GM12875 (cell line): Measurements from ENCODE around the gene PACSIN1.

ENCODE experiments used
- H3K4me3 ChIP-seq: one replicate; pipeline ENCODE4 v1.5.1; 2011; ENCODE audit warnings: low read depth, low read length, control low read depth
- CTCF ChIP-seq: IDR thresholded peaks from 2 replicates; pipeline ENCODE4 v1.5.1; 2011; ENCODE audit warnings: low read depth, mild to moderate bottlenecking, control low read depth, inconsistent platforms, low read length, moderate library complexity, borderline replicate concordance; ENCODE audit not compliant: insufficient read depth

Gene PACSIN1

GRCh38 chr6:34519971-34520644 lies 54.2 kb downstream of the PACSIN1 start:
- no peak for TF ChIP-seq CTCF

GRCh38 chr6:34520645-34521462 lies 55.0 kb downstream of the PACSIN1 start:
- TF ChIP-seq CTCF = no peak
- H3K4me3 ChIP-seq = no peak overlapping the region

More at GRCh38 chr6:34519971-34520644, 54.2 kb downstream of the PACSIN1 start:
- no peak overlapping the region for H3K4me3 ChIP-seq

DNA sequence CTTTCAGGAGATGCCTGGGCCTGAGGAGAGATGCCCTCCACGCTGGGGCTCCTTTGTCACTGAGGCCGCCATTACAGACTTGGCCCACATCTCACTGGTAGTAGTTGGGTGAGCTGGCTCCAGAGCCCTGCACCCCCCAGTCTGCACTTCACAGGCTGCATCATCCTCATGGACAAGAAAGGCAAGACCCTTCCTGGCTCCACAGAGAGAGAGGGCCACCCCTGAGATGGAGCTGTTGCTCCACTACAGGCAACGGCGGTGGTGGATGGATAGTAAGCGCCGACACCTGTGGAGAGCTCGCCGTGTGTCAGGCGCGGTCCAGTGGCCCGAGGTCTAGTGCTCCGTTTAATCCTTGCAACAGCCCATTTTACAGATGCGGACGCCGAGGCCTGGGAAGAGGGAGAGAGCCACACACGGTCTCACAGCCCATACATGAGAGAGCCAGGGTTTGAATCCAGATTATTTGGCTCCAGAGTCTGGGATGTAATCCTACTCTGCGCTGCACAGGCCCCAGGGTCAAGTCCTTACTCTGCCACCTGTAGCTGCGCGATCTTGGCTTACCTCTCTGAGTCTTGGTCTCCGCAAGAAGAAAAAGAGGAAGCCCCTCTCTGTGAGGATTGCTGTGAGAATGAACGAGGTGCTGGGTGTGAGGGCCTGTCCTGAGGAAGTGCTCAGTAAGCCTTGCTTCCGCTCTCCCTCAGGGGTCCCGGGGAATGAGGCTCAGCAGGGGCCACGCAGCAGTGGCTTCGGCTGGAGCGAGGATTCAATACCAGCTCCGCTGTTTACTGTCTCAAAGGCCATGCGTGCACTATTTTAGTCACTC lies 55.8 kb downstream of the PACSIN1 start:
- no peak overlapping the region for H3K4me3 ChIP-seq
- TF ChIP-seq CTCF = no peak

DNA sequence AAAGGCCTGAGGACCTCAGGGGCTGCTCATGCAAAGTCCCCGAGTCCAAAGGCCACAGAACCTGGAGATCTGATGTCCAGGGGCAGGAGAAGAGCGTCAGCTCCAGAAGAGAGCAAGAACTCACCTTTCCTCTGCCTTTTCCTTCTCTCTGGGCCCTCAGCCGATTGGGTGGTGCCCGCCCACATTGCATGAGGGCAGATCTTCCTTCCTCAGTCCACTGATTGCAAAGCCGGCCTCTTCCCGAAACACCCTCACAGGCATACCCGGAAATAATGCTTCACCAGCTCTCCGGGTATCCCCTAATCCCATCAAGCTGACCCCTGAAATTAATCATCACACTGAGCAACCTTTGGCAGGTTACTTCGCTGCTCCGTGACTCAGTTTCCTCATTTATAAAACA lies 56.9 kb downstream of the PACSIN1 start:
- TF ChIP-seq CTCF = no peak
- H3K4me3 ChIP-seq = no peak overlapping the region

DNA sequence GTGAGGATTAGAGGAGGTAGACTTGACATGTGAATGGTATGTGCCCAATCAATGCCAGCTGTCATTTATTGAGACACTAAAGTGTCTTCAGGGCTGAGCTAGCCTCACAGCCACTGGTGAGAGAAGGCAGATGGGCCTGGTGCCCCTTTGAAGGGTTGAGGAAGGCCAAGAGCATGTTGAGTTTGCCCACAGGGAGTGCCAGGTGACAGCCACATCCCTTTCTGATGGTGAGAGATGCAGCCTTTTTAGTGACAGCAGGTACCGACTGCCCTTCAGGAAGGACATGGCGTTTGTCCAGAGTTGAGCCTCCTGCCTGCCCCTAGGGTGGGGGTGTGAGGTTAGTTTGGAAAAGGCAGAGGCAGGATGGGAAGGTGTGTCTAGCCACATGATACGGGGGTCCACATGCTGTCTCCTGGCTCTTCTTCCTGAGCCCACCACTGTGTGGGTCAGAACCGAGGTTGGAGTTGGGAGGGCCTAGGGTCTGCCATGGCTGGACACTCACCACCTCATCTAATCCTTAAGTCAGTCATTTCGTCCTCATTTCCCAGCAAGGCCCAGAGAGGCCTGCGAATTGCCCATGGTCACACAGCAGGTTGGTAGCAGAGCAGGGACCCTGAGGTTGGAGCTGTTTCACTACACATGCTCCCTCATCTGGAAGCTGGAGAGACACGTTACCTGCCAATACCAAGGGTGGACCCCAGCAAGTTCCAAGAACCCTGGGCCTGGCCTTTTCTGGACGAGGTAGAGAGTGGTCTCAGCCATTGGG lies 57.7 kb downstream of the PACSIN1 start:
- TF ChIP-seq CTCF = no peak
- no peak overlapping the region for H3K4me3 ChIP-seq

- H3K4me3 ChIP-seq = no peak overlapping the region
- TF ChIP-seq CTCF = no peak
These were observed 58.6 kb downstream of the PACSIN1 start for GRCh38 chr6:34524499-34524898.
